Measurements from ENCODE around the gene GTF3C1. TPM values are rescaled to one million over a fixed set of nuclear protein-coding genes. Genes with fewer than 3 reads are reported as not detected.

GTF3C1 gene, protein sequence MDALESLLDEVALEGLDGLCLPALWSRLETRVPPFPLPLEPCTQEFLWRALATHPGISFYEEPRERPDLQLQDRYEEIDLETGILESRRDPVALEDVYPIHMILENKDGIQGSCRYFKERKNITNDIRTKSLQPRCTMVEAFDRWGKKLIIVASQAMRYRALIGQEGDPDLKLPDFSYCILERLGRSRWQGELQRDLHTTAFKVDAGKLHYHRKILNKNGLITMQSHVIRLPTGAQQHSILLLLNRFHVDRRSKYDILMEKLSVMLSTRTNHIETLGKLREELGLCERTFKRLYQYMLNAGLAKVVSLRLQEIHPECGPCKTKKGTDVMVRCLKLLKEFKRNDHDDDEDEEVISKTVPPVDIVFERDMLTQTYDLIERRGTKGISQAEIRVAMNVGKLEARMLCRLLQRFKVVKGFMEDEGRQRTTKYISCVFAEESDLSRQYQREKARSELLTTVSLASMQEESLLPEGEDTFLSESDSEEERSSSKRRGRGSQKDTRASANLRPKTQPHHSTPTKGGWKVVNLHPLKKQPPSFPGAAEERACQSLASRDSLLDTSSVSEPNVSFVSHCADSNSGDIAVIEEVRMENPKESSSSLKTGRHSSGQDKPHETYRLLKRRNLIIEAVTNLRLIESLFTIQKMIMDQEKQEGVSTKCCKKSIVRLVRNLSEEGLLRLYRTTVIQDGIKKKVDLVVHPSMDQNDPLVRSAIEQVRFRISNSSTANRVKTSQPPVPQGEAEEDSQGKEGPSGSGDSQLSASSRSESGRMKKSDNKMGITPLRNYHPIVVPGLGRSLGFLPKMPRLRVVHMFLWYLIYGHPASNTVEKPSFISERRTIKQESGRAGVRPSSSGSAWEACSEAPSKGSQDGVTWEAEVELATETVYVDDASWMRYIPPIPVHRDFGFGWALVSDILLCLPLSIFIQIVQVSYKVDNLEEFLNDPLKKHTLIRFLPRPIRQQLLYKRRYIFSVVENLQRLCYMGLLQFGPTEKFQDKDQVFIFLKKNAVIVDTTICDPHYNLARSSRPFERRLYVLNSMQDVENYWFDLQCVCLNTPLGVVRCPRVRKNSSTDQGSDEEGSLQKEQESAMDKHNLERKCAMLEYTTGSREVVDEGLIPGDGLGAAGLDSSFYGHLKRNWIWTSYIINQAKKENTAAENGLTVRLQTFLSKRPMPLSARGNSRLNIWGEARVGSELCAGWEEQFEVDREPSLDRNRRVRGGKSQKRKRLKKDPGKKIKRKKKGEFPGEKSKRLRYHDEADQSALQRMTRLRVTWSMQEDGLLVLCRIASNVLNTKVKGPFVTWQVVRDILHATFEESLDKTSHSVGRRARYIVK (N-terminal part only)
- 67.7 to 75.1 TPM (median 72.5 TPM) in 5 replicates for total RNA-seq (2022; extraction: Qiagen RNA extraction; ENCODE audit: low read depth)

GRCh38 chr16:27549746-27550581 lies at the start of gene GTF3C1, which contains the start of gene KATNIP:
Gene GTF3C1 (minus strand): TSS chr16:27549913. CDS start chr16:27549890, 23 bp downstream.
Gene KATNIP (plus strand): TSS chr16:27550144. CDS start chr16:27550171, 27 bp downstream.

Other genes starting within 250 kb of the GTF3C1 start
- gene IL4R, start 235.9 kb downstream of the GTF3C1 start, total RNA-seq (2022; extraction: Qiagen RNA extraction; ENCODE audit: low read depth) = 37.2 to 46.4 TPM (median 39.2 TPM) in 5 replicates
- not detected in 5 replicates for gene IL21R, start 147.7 kb downstream of the GTF3C1 start, total RNA-seq (2022; extraction: Qiagen RNA extraction; ENCODE audit: low read depth)
- gene KATNIP, start 231 bp upstream of the GTF3C1 start, total RNA-seq (2022; extraction: Qiagen RNA extraction; ENCODE audit: low read depth) = 10.0 to 13.4 TPM (median 12.5 TPM) in 5 replicates